Measurements from ENCODE around the gene AUTS2. TPM values are rescaled to one million over a fixed set of nuclear protein-coding genes. Genes with fewer than 3 reads are reported as not detected.

Gene AUTS2
- total and polyA plus RNA-seq, 10 donors: 6.1 to 54.8 (median 29.1) TPM

DNA sequence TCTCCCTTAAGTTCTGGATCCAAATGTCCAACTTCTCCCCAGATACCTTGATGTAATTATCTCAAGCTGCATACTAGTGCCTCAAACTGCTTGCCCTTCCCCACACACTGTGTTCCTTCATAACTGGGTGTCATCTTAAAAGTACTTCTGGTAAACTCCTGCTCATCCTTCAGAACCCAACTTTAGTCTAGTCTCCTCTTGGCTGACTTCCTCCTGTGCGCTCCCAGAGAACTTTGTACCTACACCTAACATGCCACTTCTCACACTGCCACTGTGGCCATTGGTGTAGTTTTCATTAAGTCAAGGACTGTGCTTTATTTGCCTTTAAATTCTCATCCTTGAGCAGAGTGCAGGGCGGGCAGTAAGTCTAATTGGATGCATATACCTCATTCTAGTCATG lies 958.5 kb downstream of the AUTS2 start:
- Histone ChIP-seq H3K27me3 (replicated peaks in 1 of 7) (no peaks in the 10 kb centered on the region), H3K27ac (no peak overlapping the region), H3K36me3 (peaks cover 0 to 11% (median 0%) of the 10 kb centered on the region in 6 donors), H3K4me1 (no peaks in the 10 kb centered on the region), H3K4me3 (no peak overlapping the region), H3K9me3 (peaks cover 0 to 18% (median 0%) of the 10 kb centered on the region in 8 donors)
- 79 to 92% (median 85%) methylated on average over 2 of the region's 2 CpGs for WGBS, 5 donors
- intact Hi-C loops (cut with DNase I; ENCODE audit: low total_unique reads): no loop called here
- TF ChIP-seq POLR2AphosphoS5 (IDR thresholded peaks at IDR 0.05) (no peak), POLR2A (IDR thresholded peaks at IDR 0.05) (no peak)
- TF ChIP-seq, protein P1, sequence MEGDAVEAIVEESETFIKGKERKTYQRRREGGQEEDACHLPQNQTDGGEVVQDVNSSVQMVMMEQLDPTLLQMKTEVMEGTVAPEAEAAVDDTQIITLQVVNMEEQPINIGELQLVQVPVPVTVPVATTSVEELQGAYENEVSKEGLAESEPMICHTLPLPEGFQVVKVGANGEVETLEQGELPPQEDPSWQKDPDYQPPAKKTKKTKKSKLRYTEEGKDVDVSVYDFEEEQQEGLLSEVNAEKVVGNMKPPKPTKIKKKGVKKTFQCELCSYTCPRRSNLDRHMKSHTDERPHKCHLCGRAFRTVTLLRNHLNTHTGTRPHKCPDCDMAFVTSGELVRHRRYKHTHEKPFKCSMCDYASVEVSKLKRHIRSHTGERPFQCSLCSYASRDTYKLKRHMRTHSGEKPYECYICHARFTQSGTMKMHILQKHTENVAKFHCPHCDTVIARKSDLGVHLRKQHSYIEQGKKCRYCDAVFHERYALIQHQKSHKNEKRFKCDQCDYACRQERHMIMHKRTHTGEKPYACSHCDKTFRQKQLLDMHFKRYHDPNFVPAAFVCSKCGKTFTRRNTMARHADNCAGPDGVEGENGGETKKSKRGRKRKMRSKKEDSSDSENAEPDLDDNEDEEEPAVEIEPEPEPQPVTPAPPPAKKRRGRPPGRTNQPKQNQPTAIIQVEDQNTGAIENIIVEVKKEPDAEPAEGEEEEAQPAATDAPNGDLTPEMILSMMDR (IDR thresholded peaks at IDR 0.05 in 8 of 11, conservative IDR thresholded peaks at IDR 0.05 in 3 of 11): no peak
- DNase-seq: no peak

DNA sequence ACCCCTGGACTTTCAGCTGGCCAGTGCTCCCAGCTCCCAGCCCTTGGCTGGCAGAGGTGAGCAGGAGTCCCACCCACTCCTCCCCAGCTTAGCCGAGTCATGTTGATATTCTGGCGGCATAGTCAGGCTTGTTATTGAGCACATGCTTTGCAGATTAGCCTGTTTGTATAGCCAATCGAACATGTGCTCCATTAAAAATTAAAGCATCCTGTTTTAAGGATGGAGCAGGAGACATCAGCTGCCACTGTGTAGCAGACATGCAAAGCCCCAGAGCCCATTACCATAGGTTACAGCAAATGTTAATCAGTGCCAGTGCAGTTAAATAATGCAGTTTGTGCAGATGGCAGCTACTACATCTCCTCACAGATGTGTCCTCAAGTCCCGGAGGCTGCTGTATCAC lies 959.1 kb downstream of the AUTS2 start:
- 84 to 95% (median 93%) methylated on average over 4 of the region's 4 CpGs for WGBS, 5 donors
- Histone ChIP-seq H3K27me3 (replicated peaks in 1 of 7) (no peaks in the 10 kb centered on the region), H3K4me1 (no peaks in the 10 kb centered on the region), H3K4me3 (no peak overlapping the region), H3K27ac (no peak overlapping the region), H3K9me3 (peaks cover 0 to 18% (median 0%) of the 10 kb centered on the region in 8 donors), H3K36me3 (peaks cover 0 to 11% (median 0%) of the 10 kb centered on the region in 6 donors)
- no peak for TF ChIP-seq POLR2A (IDR thresholded peaks at IDR 0.05)
- TF ChIP-seq, protein P1 (IDR thresholded peaks at IDR 0.05 in 8 of 11, conservative IDR thresholded peaks at IDR 0.05 in 3 of 11): no peak
- TF ChIP-seq POLR2AphosphoS5 (IDR thresholded peaks at IDR 0.05): no peak
- DNase-seq: no peak
- intact Hi-C loops (cut with DNase I; ENCODE audit: low total_unique reads): no loop called here

DNA sequence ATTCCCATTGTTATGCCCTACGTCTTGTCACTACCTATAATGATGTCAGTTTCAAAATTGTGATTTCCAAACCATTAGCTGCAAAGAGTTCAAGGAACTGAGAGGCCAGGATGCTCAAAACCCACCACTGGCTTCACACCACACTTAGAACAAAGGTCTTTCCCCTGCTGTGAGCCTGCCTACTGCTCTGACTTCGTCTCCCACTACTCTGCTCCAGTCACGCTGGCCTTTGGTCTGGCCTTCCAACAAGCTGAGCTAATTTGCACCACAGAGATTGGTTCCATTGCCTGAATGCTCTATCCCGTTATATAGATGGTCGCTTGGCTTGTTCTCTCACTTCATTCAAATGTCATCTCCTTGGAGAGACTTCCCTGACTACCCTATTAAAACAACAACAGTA lies 961.5 kb downstream of the AUTS2 start:
- no peak overlapping the region for H3K27ac ChIP-seq
- no peaks in the 10 kb centered on the region for H3K27me3 ChIP-seq (replicated peaks in 1 of 7)
- no peak for TF ChIP-seq POLR2AphosphoS5 (IDR thresholded peaks at IDR 0.05)
- TF ChIP-seq, protein P1 (IDR thresholded peaks at IDR 0.05 in 8 of 11, conservative IDR thresholded peaks at IDR 0.05 in 3 of 11): no peak
- no peak for TF ChIP-seq POLR2A (IDR thresholded peaks at IDR 0.05)
- no peak for DNase-seq
- no peak overlapping the region for H3K4me3 ChIP-seq
- intact Hi-C loops (cut with DNase I; ENCODE audit: low total_unique reads): no loop called here
- H3K36me3 ChIP-seq: peaks cover 0 to 11% (median 0%) of the 10 kb centered on the region in 6 donors
- WGBS, 5 donors: 82 to 95% (median 92%) methylated on average over 5 of the region's 5 CpGs
- H3K4me1 ChIP-seq: no peaks in the 10 kb centered on the region
- H3K9me3 ChIP-seq: peaks cover 0 to 18% (median 0%) of the 10 kb centered on the region in 8 donors

DNA sequence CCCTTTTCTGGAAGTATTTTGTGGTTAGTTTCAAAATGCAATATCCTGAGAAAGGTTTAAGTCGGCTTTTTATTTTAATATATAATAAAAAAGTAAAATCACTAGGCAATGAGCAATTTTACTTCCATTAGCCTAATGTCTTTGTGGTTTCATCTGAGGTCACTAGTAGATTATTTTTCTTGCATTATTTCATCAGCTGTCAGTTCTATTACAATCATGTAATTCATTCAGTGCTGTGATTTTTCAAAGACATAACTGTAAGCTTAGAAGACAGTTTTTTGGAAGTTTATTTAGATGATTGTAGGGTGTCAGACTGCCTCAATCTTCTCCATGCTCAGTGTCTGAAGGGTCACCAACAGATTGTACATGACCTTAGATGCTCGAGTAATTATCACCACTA lies 965.7 kb downstream of the AUTS2 start:
- WGBS, 5 donors: 76 to 98% (median 86%) methylated on average over 2 of the region's 2 CpGs
- peaks cover 0 to 7% (median 0%) of the 10 kb centered on the region in 6 donors for H3K4me1 ChIP-seq
- peaks cover 0 to 3% (median 0%) of the 10 kb centered on the region in 6 donors for H3K36me3 ChIP-seq
- TF ChIP-seq, protein P1 (IDR thresholded peaks at IDR 0.05 in 8 of 11, conservative IDR thresholded peaks at IDR 0.05 in 3 of 11): no peak
- TF ChIP-seq POLR2A (IDR thresholded peaks at IDR 0.05) (no peak), POLR2AphosphoS5 (IDR thresholded peaks at IDR 0.05) (no peak)
- peaks cover 0 to 14% (median 0%) of the 10 kb centered on the region in 8 donors for H3K9me3 ChIP-seq
- intact Hi-C loops (cut with DNase I; ENCODE audit: low total_unique reads): no loop called here
- no peak for DNase-seq
- H3K4me3 ChIP-seq: no peak overlapping the region
- H3K27ac ChIP-seq: no peak overlapping the region
- H3K27me3 ChIP-seq (replicated peaks in 1 of 7): no peaks in the 10 kb centered on the region

Measured in spleen (tissue), 11 donors.